ENCODE data around the gene AFF2. TPM values are rescaled to one million over a fixed set of nuclear protein-coding genes. Genes with fewer than 3 reads are reported as not detected.

The AFF2 gene
- total RNA-seq, 1 experiment from 2014 or later = 0.16 TPM

- H3K36me3 Mint-ChIP-seq (ENCODE audit: insufficient read depth, unreplicated experiment) = no peaks in the 10 kb centered on the region
- no peaks in the 10 kb centered on the region for H3K27me3 Mint-ChIP-seq (ENCODE audit: insufficient read depth, unreplicated experiment)
- no peak overlapping the region for H3K27ac Mint-ChIP-seq (ENCODE audit: unreplicated experiment)
- intact Hi-C loops (cut with micrococcal nuclease; ENCODE audit: unreplicated experiment) = no loop called here
- no peaks in the 10 kb centered on the region for H3K27me3 ChIP-seq (replicated peaks; ENCODE audit: control insufficient read depth, insufficient read depth, low read length)
- H3K4me1 Mint-ChIP-seq (ENCODE audit: low read depth, unreplicated experiment) = peaks cover 6% of the 10 kb centered on the region
- H3K4me1 ChIP-seq = no peaks in the 10 kb centered on the region
- no peak overlapping the region for H3K4me3 ChIP-seq (ENCODE audit: low read depth, low read length)
- no peak for TF ChIP-seq CTCF (IDR thresholded peaks at IDR 0.05; ENCODE audit: insufficient read depth in 1 of 2, low read depth in 1 of 2, low read length in 1 of 2, severe bottlenecking in 1 of 2, unreplicated experiment in 1 of 2)
- no peaks in the 10 kb centered on the region for H3K9me3 ChIP-seq
- H3K9me3 Mint-ChIP-seq (ENCODE audit: unreplicated experiment) = no peaks in the 10 kb centered on the region
- ChIA-PET CTCF (no interaction called here), POLR2A (no interaction called here)
- DNase-seq = no peak
- no peaks in the 10 kb centered on the region for H3K36me3 ChIP-seq (ENCODE audit: control insufficient read depth, insufficient read depth, low read length)
- no peak overlapping the region for H3K4me3 Mint-ChIP-seq (ENCODE audit: unreplicated experiment)
- no TSS peak for BruUV-seq (replicated peaks)
These were observed 16.8 kb downstream of the AFF2 start for GRCh38 chrX:148517176-148517575.

- Histone ChIP-seq H3K9me3 (no peaks in the 10 kb centered on the region), H3K27me3 (replicated peaks; ENCODE audit: control insufficient read depth, insufficient read depth, low read length) (no peaks in the 10 kb centered on the region), H3K36me3 (ENCODE audit: control insufficient read depth, insufficient read depth, low read length) (no peaks in the 10 kb centered on the region), H3K4me1 (no peaks in the 10 kb centered on the region), H3K4me3 (ENCODE audit: low read depth, low read length) (no peak overlapping the region)
- Mint-ChIP-seq H3K4me3 (ENCODE audit: unreplicated experiment) (no peak overlapping the region), H3K9me3 (ENCODE audit: unreplicated experiment) (no peaks in the 10 kb centered on the region), H3K4me1 (ENCODE audit: low read depth, unreplicated experiment) (peaks cover 6% of the 10 kb centered on the region), H3K36me3 (ENCODE audit: insufficient read depth, unreplicated experiment) (no peaks in the 10 kb centered on the region), H3K27ac (ENCODE audit: unreplicated experiment) (no peak overlapping the region), H3K27me3 (ENCODE audit: insufficient read depth, unreplicated experiment) (no peaks in the 10 kb centered on the region)
- TF ChIP-seq CTCF (IDR thresholded peaks at IDR 0.05; ENCODE audit: insufficient read depth in 1 of 2, low read depth in 1 of 2, low read length in 1 of 2, severe bottlenecking in 1 of 2, unreplicated experiment in 1 of 2) = no peak
- intact Hi-C loops (cut with micrococcal nuclease; ENCODE audit: unreplicated experiment) = no loop called here
- no peak for DNase-seq
- CTCF ChIA-PET = no interaction called here
- no TSS peak for BruUV-seq (replicated peaks)
- POLR2A ChIA-PET = no interaction called here
These were observed 21.6 kb downstream of the AFF2 start for GRCh38 chrX:148522006-148522405.

GRCh38 chrX:148523303-148524080 is 23.1 kb downstream of the AFF2 start:
- no peaks in the 10 kb centered on the region for H3K36me3 Mint-ChIP-seq (ENCODE audit: insufficient read depth, unreplicated experiment)
- Histone ChIP-seq H3K36me3 (ENCODE audit: control insufficient read depth, insufficient read depth, low read length) (no peaks in the 10 kb centered on the region), H3K4me3 (ENCODE audit: low read depth, low read length) (no peak overlapping the region), H3K9me3 (no peaks in the 10 kb centered on the region), H3K4me1 (no peaks in the 10 kb centered on the region), H3K27me3 (replicated peaks; ENCODE audit: control insufficient read depth, insufficient read depth, low read length) (no peaks in the 10 kb centered on the region)
- POLR2A ChIA-PET = no interaction called here
- DNase-seq = no peak
- TF ChIP-seq CTCF (IDR thresholded peaks at IDR 0.05; ENCODE audit: insufficient read depth in 1 of 2, low read depth in 1 of 2, low read length in 1 of 2, severe bottlenecking in 1 of 2, unreplicated experiment in 1 of 2) = no peak
- H3K27ac Mint-ChIP-seq (ENCODE audit: unreplicated experiment) = no peak overlapping the region
- H3K4me1 Mint-ChIP-seq (ENCODE audit: low read depth, unreplicated experiment) = peaks cover 4% of the 10 kb centered on the region
- H3K9me3 Mint-ChIP-seq (ENCODE audit: unreplicated experiment) = no peaks in the 10 kb centered on the region
- intact Hi-C loops (cut with micrococcal nuclease; ENCODE audit: unreplicated experiment) = no loop called here
- BruUV-seq (replicated peaks) = no TSS peak
- no peak overlapping the region for H3K4me3 Mint-ChIP-seq (ENCODE audit: unreplicated experiment)
- peaks cover 4% of the 10 kb centered on the region for H3K27me3 Mint-ChIP-seq (ENCODE audit: insufficient read depth, unreplicated experiment)
- CTCF ChIA-PET = no interaction called here
